ENCODE data around the gene CABLES2. TPM values are rescaled to one million over a fixed set of nuclear protein-coding genes. Genes with fewer than 3 reads are reported as not detected.

Gene CABLES2
- total and polyA plus RNA-seq, 4 donors = 0.92 to 3.2 (median 2.0) TPM

DNA sequence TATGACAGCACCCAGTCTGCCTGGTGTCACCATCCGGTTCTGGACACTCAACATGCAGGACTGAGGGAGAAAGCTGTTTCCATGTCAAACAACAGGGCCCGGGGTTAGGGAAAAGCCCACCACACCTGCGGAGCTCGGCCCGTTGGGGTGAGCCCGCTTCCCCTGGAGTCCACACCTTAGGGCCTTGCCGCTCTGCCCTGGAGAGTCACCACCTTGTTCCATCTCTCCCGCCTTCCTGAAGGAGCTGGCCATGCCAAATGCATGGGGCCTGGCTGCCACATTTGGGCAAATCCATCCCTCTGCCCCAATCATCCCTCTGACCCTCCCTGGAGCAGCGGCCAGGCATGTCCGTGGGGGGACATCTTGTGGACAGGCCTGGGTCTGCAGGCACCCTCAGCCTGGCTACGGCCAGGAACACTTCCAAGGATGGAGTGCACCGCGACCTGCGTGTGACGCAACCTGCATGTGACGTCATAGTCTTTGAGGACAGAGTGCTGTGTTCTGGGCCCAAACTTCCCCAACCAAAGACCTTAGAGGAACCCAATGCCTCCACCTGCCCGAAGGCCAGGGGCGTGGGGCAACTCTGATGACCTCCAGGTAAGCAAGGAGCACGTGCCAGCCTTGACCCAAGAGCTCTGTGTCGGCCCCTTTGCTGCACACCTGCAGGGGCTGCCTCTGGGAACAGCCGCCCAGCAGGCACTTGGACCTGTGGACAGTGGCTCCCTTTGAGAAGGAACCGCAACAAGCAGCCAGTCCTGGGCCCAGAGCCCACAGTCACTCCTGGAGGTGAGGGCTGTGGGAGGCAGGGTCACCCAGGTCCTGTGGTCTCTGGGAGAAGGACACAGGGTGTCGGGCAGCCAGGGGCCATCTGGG, 1.7 kb downstream of the CABLES2 start:
- no peak for TF ChIP-seq EGR1 (IDR thresholded peaks at IDR 0.05; ENCODE audit: low read depth in 2 of 2)
- TF ChIP-seq FOXA2 (IDR thresholded peaks at IDR 0.05) = no peak
- TF ChIP-seq, protein P1, sequence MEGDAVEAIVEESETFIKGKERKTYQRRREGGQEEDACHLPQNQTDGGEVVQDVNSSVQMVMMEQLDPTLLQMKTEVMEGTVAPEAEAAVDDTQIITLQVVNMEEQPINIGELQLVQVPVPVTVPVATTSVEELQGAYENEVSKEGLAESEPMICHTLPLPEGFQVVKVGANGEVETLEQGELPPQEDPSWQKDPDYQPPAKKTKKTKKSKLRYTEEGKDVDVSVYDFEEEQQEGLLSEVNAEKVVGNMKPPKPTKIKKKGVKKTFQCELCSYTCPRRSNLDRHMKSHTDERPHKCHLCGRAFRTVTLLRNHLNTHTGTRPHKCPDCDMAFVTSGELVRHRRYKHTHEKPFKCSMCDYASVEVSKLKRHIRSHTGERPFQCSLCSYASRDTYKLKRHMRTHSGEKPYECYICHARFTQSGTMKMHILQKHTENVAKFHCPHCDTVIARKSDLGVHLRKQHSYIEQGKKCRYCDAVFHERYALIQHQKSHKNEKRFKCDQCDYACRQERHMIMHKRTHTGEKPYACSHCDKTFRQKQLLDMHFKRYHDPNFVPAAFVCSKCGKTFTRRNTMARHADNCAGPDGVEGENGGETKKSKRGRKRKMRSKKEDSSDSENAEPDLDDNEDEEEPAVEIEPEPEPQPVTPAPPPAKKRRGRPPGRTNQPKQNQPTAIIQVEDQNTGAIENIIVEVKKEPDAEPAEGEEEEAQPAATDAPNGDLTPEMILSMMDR (IDR thresholded peaks at IDR 0.05; ENCODE audit: low read depth, low read length, missing input control) = peak; percentile 40
- TF ChIP-seq, protein P2, sequence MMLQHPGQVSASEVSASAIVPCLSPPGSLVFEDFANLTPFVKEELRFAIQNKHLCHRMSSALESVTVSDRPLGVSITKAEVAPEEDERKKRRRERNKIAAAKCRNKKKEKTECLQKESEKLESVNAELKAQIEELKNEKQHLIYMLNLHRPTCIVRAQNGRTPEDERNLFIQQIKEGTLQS (IDR thresholded peaks at IDR 0.05) = no peak
- TF ChIP-seq HNF4G (IDR thresholded peaks at IDR 0.05) = no peak
- TF ChIP-seq, protein P3, sequence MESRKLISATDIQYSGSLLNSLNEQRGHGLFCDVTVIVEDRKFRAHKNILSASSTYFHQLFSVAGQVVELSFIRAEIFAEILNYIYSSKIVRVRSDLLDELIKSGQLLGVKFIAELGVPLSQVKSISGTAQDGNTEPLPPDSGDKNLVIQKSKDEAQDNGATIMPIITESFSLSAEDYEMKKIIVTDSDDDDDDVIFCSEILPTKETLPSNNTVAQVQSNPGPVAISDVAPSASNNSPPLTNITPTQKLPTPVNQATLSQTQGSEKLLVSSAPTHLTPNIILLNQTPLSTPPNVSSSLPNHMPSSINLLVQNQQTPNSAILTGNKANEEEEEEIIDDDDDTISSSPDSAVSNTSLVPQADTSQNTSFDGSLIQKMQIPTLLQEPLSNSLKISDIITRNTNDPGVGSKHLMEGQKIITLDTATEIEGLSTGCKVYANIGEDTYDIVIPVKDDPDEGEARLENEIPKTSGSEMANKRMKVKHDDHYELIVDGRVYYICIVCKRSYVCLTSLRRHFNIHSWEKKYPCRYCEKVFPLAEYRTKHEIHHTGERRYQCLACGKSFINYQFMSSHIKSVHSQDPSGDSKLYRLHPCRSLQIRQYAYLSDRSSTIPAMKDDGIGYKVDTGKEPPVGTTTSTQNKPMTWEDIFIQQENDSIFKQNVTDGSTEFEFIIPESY (IDR thresholded peaks at IDR 0.05) = no peak
- peak in 1 of 2 donors; percentile 82 for TF ChIP-seq RAD21 (IDR thresholded peaks at IDR 0.05)
- TF ChIP-seq, protein P4, sequence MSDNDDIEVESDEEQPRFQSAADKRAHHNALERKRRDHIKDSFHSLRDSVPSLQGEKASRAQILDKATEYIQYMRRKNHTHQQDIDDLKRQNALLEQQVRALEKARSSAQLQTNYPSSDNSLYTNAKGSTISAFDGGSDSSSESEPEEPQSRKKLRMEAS (IDR thresholded peaks at IDR 0.05) = no peak
- no peak for TF ChIP-seq FOXA1 (IDR thresholded peaks at IDR 0.05)
- no peak for TF ChIP-seq NR2F2 (IDR thresholded peaks at IDR 0.05)
- no peak for DNase-seq (ENCODE audit: low spot score)
- H3K36me3 ChIP-seq (ENCODE audit: control insufficient read depth in 4 of 4, insufficient read depth in 3 of 4, low read depth in 1 of 4, low read length in 3 of 4) = no peaks in the 10 kb centered on the region
- peaks cover 13 to 33% (median 20%) of the 10 kb centered on the region in 4 donors for H3K4me1 ChIP-seq (ENCODE audit: control insufficient read depth in 4 of 4, insufficient read depth in 4 of 4, low read length in 3 of 4)
- H3K4me3 ChIP-seq (ENCODE audit: low read depth in 1 of 3, low read length in 3 of 3) = no peak overlapping the region
- H3K9ac ChIP-seq (ENCODE audit: low read depth in 1 of 2, low read length in 2 of 2) = no peak overlapping the region
- no peak overlapping the region for H3K27ac ChIP-seq (ENCODE audit: low read depth in 1 of 2, low read length in 2 of 2)
- no peaks in the 10 kb centered on the region for H3K9me3 ChIP-seq (ENCODE audit: control insufficient read depth in 4 of 4, low read length in 3 of 4)
- WGBS = 66% methylated on average over 23 of the region's 23 CpGs
- H3K27me3 ChIP-seq (ENCODE audit: control insufficient read depth in 4 of 4, insufficient read depth in 4 of 4, low read length in 3 of 4) = no peaks in the 10 kb centered on the region

DNA sequence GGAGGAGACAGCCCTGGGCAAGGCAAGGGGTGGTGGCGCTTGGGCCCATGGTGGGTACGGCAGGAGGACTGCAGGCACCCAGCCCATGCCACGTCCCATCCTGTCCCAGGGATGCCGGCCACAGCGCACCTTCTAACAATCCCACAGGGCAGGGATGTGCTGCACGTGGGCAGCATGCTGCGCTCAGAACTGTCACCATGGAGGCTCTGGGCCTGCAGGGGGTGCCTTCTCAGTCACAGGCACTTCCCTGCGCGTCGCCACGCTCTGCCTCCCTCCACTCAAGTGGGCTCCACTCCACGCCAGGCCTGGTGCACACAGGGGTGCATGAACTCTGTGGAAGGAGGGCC, 2.4 kb downstream of the CABLES2 start:
- no peaks in the 10 kb centered on the region for H3K9me3 ChIP-seq (ENCODE audit: control insufficient read depth in 4 of 4, low read length in 3 of 4)
- H3K27ac ChIP-seq (ENCODE audit: low read depth in 1 of 2, low read length in 2 of 2) = no peak overlapping the region
- H3K27me3 ChIP-seq (ENCODE audit: control insufficient read depth in 4 of 4, insufficient read depth in 4 of 4, low read length in 3 of 4) = no peaks in the 10 kb centered on the region
- no peak overlapping the region for H3K9ac ChIP-seq (ENCODE audit: low read depth in 1 of 2, low read length in 2 of 2)
- 97% methylated on average over 12 of the region's 12 CpGs for WGBS
- H3K4me1 ChIP-seq (ENCODE audit: control insufficient read depth in 4 of 4, insufficient read depth in 4 of 4, low read length in 3 of 4) = peaks cover 13 to 27% (median 18%) of the 10 kb centered on the region in 4 donors
- no peak overlapping the region for H3K4me3 ChIP-seq (ENCODE audit: low read depth in 1 of 3, low read length in 3 of 3)
- no peak for DNase-seq (ENCODE audit: low spot score)
- H3K36me3 ChIP-seq (ENCODE audit: control insufficient read depth in 4 of 4, insufficient read depth in 3 of 4, low read depth in 1 of 4, low read length in 3 of 4) = no peaks in the 10 kb centered on the region
- TF ChIP-seq RXRA (IDR thresholded peaks at IDR 0.05) = no peak
- TF ChIP-seq SP1 (IDR thresholded peaks at IDR 0.05) = no peak
- TF ChIP-seq HNF4A (conservative IDR thresholded peaks at IDR 0.05) = no peak
- no peak for TF ChIP-seq FOXA1 (IDR thresholded peaks at IDR 0.05)
- TF ChIP-seq, protein P3 (IDR thresholded peaks at IDR 0.05) = no peak
- no peak for TF ChIP-seq GABPA (IDR thresholded peaks at IDR 0.05 in 1 of 2, conservative IDR thresholded peaks at IDR 0.05 in 1 of 2)
- TF ChIP-seq YY1 (IDR thresholded peaks at IDR 0.05) = no peak
- TF ChIP-seq, protein P5, sequence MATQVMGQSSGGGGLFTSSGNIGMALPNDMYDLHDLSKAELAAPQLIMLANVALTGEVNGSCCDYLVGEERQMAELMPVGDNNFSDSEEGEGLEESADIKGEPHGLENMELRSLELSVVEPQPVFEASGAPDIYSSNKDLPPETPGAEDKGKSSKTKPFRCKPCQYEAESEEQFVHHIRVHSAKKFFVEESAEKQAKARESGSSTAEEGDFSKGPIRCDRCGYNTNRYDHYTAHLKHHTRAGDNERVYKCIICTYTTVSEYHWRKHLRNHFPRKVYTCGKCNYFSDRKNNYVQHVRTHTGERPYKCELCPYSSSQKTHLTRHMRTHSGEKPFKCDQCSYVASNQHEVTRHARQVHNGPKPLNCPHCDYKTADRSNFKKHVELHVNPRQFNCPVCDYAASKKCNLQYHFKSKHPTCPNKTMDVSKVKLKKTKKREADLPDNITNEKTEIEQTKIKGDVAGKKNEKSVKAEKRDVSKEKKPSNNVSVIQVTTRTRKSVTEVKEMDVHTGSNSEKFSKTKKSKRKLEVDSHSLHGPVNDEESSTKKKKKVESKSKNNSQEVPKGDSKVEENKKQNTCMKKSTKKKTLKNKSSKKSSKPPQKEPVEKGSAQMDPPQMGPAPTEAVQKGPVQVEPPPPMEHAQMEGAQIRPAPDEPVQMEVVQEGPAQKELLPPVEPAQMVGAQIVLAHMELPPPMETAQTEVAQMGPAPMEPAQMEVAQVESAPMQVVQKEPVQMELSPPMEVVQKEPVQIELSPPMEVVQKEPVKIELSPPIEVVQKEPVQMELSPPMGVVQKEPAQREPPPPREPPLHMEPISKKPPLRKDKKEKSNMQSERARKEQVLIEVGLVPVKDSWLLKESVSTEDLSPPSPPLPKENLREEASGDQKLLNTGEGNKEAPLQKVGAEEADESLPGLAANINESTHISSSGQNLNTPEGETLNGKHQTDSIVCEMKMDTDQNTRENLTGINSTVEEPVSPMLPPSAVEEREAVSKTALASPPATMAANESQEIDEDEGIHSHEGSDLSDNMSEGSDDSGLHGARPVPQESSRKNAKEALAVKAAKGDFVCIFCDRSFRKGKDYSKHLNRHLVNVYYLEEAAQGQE (IDR thresholded peaks at IDR 0.05) = no peak
- TF ChIP-seq HNF4G (IDR thresholded peaks at IDR 0.05) = no peak
- no peak for TF ChIP-seq RAD21 (IDR thresholded peaks at IDR 0.05)
- TF ChIP-seq FOXA2 (IDR thresholded peaks at IDR 0.05) = no peak
- TF ChIP-seq, protein P1 (IDR thresholded peaks at IDR 0.05; ENCODE audit: low read depth, low read length, missing input control) = no peak
- no peak for TF ChIP-seq TAF1 (conservative IDR thresholded peaks at IDR 0.05)
- no peak for TF ChIP-seq EGR1 (IDR thresholded peaks at IDR 0.05; ENCODE audit: low read depth in 2 of 2)
- TF ChIP-seq, protein P4 (IDR thresholded peaks at IDR 0.05) = no peak

Measured in liver (tissue), 9 donors.